Cardiac septum (tissue), 1 donor: ENCODE results near the gene EIF1. TPM values are rescaled to one million over a fixed set of nuclear protein-coding genes. Genes with fewer than 3 reads are reported as not detected.

ENCODE experiments used
- DNase-seq: peaks from one replicate; pipeline ENCODE4 v3.0.0-alpha.2; 2020; ENCODE audit warnings: low spot score
- intact Hi-C: fragments of 100-400 bp; cut with DNase I; formaldehyde crosslinking; loops from one replicate; pipeline ENCODE4 v1.14.0; 2022
- total RNA-seq: library from RNA; stranded (reverse); fragmentation: NEBNext Ultra II Directional; extraction: Animal tissue kit (Norgen Biotek cat#: 25700); gene quantifications from one replicate; pipeline ENCODE4 v1.2.1, GENCODE V29; 2021
- donor health status: DM: no; HTN: no; CAD: no.

Gene EIF1
- total RNA-seq, 1 donor from 2014 or later = 1,014 TPM

GRCh38 chr17:41654678-41655607, 33.7 kb upstream of the EIF1 start:
- intact Hi-C loops = no loop called here
- DNase-seq = no peak

GRCh38 chr17:41655611-41656111, 33.0 kb upstream of the EIF1 start:
- intact Hi-C loops = no loop called here
- DNase-seq = no peak

- intact Hi-C loops = no loop called here
- no peak for DNase-seq
These were observed 32.2 kb upstream of the EIF1 start for GRCh38 chr17:41656249-41657023.

GRCh38 chr17:41657176-41657754, 31.4 kb upstream of the EIF1 start:
- no peak for DNase-seq
- intact Hi-C loops = no loop called here

GRCh38 chr17:41657936-41658335, 30.7 kb upstream of the EIF1 start:
- no peak for DNase-seq
- intact Hi-C loops = no loop called here

GRCh38 chr17:41658846-41659245, 29.8 kb upstream of the EIF1 start:
- intact Hi-C loops = no loop called here
- no peak for DNase-seq

GRCh38 chr17:41659427-41660212, 29.1 kb upstream of the EIF1 start:
- DNase-seq = no peak
- intact Hi-C loops = loop anchor here (5.0 kb wide), 2 partner anchors 752 to 857 kb away; no protein-coding TSS in a partner anchor

- intact Hi-C loops = loop anchor here (5.0 kb wide), 2 partner anchors 753 to 858 kb away; no protein-coding TSS in a partner anchor
- DNase-seq = no peak
These were observed 28.4 kb upstream of the EIF1 start for GRCh38 chr17:41660221-41660711.

GRCh38 chr17:41663451-41664171, 25.1 kb upstream of the EIF1 start:
- DNase-seq = no peak
- intact Hi-C loops = loop anchor here (2.0 to 5.0 kb wide), 3 partner anchors 756 to 861 kb away; no protein-coding TSS in a partner anchor

- intact Hi-C loops = loop anchor here (5.0 kb wide), 2 partner anchors 757 to 862 kb away; no protein-coding TSS in a partner anchor
- DNase-seq = no peak
These were observed 24.6 kb upstream of the EIF1 start for GRCh38 chr17:41664172-41664457.

GRCh38 chr17:41664587-41665565, 23.8 kb upstream of the EIF1 start:
- intact Hi-C loops = loop anchor here (5.0 kb wide), 2 partner anchors 758 to 863 kb away; no protein-coding TSS in a partner anchor
- no peak for DNase-seq

- peak; percentile 95 for DNase-seq
- intact Hi-C loops = no loop called here
These were observed 23.0 kb upstream of the EIF1 start for GRCh38 chr17:41665566-41666236.

- intact Hi-C loops = no loop called here
These were observed 22.4 kb upstream of the EIF1 start for GRCh38 chr17:41666237-41666641.

GRCh38 chr17:41666708-41667279, 21.9 kb upstream of the EIF1 start:
- intact Hi-C loops = no loop called here
- DNase-seq = peak; percentile 94

More at GRCh38 chr17:41666237-41666641, 22.4 kb upstream of the EIF1 start:
- no peak for DNase-seq

GRCh38 chr17:41667280-41668041, 21.2 kb upstream of the EIF1 start:
- intact Hi-C loops = no loop called here

GRCh38 chr17:41672153-41672552, 16.5 kb upstream of the EIF1 start:
- intact Hi-C loops = no loop called here
- DNase-seq = no peak

More at GRCh38 chr17:41667280-41668041, 21.2 kb upstream of the EIF1 start:
- no peak for DNase-seq
